CD4-positive, alpha-beta T cell treated with Interleukin-15 for 4 hours (primary cell): ENCODE measurements around the gene ESPNL.
A peak's percentile ranks its signal among the peaks of the same experiment; 100 is the strongest.
"Not testable (repeated sequence)": the region's sequence is repeated elsewhere in the genome, so short reads cannot be mapped to it uniquely, and the experiment has no call there.

Experiments used
- DNase-seq: peaks from one replicate; pipeline ENCODE4 v3.0.0-alpha.2; 2020; ENCODE audit warnings: low spot score

Gene ESPNL, protein sequence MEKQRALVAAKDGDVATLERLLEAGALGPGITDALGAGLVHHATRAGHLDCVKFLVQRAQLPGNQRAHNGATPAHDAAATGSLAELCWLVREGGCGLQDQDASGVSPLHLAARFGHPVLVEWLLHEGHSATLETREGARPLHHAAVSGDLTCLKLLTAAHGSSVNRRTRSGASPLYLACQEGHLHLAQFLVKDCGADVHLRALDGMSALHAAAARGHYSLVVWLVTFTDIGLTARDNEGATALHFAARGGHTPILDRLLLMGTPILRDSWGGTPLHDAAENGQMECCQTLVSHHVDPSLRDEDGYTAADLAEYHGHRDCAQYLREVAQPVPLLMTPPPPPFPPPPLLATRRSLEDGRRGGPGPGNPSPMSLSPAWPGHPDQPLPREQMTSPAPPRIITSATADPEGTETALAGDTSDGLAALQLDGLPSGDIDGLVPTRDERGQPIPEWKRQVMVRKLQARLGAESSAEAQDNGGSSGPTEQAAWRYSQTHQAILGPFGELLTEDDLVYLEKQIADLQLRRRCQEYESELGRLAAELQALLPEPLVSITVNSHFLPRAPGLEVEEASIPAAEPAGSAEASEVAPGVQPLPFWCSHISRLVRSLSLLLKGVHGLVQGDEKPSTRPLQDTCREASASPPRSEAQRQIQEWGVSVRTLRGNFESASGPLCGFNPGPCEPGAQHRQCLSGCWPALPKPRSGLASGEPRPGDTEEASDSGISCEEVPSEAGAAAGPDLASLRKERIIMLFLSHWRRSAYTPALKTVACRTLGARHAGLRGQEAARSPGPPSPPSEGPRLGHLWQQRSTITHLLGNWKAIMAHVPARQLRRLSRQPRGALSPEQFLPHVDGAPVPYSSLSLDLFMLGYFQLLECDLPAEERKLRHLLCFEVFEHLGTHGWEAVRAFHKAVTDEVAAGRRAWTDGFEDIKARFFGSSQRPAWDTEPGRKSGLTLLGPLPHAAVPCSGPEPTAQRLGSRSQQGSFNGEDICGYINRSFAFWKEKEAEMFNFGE

DNA sequence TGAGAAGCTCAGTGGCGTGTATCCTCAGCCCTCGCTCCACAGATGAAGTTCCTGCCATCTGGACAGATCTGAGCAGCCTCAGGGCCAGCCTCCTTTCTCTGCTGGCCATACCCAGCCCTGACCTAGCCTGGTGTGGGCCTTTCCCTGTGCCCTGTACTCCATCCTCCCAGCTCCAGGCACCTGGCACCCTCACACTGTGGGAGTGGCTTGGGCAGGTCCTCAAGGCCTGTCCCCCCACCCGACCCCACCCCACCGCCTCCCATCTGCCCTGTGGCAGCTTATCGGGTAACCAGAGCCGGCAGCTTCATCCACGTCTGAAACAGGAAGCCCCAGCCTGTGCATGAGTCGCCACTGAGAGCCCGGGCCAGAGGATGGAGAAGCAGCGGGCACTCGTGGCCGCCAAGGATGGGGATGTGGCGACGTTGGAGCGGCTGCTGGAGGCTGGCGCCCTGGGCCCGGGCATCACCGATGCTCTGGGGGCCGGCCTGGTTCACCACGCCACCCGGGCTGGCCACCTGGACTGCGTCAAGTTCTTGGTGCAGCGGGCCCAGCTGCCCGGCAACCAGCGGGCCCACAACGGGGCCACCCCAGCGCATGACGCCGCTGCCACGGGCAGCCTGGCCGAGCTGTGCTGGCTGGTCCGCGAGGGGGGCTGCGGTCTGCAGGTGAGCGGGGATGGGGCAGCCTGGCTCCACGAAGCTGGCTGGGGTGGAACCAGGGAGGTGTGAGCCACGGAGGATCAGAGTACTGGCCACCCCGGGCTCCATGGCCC is at the start of gene ESPNL:
TSS of gene ESPNL (plus strand) at position 292 of the 772 bp plus-strand sequence. CDS start at position 372, 80 bp downstream.
- no peak for DNase-seq

DNA sequence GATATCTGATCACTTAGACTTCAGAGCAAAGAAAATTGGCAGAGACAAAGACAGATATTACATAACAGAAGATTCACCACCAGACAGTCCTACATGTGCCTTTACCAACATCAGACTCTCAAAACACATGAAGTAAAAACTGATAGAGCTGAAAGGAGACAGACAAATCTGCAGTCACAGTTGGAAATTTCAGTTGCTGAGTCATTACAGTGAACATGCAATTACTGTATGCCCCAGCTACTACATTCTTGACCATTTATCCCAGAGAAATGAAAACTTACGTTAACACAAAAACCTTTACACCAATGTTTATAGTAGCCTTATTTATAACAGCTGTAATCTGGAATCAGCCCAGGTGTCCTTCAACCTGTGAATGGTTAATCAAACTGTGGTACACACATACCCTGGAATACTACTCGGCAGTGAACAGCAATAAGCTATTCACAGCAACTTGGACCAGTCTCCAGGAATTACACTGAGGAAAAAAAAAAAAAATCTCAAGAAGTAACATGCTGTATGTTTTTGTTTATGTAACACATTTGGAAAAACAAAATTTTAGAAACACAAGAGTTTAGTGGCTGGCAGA is 46.9 kb upstream of the ESPNL start:
- no peak for DNase-seq

DNA sequence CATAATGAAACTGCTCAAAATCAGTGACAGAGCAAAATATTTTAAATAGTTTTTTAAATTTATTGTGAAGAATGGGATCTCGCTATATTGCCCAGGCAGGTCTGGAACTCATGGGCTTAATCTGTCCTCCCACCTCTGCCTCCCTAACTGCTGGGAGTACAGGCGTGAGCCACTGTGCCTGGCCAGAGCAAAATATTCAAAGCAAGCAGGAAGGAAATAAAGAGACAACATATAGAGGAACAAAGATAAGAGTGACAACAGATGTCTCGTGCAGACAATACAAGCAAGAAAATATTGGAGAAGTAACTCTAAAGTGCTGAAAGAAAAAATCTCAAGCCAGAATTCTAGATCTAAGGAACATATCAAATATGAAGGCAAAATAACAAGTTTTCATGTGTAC is 44.3 kb upstream of the ESPNL start:
- DNase-seq: no peak

DNA sequence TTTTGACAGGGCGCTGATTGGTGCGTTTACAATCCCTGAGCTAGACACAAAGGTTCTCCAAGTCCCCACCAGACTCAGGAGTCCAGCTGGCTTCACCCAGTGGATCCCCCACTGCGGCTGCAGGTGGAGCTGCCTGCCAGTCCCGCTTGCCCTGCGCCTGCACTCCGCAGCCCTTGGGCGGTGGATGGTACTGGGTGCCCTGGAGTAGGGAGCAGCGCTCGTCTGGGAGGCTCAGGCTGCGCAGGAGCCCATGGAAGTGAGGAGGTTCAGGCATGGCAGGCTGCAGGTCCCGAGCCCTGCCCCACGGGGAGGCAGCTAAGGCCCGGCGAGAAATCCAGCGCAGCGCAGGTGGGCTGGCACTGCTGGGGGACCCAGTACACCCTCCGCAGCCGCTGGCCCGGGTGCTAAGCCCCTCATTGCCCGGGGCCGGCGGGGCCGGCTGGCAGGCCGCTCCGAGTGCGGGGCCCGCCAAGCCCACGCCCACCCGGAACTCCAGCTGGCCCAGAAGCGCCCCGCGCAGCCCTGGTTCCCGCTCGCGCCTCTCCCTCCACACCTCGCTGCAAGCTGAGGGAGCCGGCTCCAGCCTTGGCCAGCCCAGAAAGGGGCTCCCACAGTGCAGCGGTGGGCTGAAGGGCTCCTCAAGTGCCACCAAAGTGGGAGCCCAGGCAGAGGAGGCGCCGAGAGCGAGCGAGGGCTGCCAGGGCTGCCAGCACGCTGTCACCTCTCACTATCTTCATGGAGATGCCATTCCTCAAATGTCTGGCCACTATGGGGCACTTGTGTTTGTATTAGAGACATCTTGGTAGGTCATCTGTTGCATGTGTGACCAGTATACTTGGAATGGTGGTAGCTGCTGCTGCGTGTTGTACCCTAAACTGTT is 42.2 kb upstream of the ESPNL start:
- DNase-seq: not testable (repeated sequence)

DNA sequence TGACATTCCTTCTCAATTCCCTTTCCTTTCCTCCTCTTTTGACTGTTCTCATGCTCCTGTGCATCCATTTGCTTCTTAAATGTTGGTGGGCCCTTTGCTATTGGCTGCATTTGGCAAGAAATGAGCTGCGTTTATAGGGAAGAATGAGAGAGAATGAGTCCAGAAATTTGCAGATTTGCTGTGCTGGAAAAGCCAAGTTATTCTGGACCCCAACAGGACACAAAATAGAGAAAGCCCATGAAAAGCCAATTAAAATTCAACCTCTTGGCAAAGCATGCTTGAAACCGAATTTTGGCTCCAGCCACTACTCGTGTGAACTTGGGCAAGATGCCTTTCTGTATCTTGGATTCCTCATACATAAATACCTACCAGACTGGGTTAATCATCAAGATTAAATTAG is 40.6 kb upstream of the ESPNL start:
- no peak for DNase-seq

DNA sequence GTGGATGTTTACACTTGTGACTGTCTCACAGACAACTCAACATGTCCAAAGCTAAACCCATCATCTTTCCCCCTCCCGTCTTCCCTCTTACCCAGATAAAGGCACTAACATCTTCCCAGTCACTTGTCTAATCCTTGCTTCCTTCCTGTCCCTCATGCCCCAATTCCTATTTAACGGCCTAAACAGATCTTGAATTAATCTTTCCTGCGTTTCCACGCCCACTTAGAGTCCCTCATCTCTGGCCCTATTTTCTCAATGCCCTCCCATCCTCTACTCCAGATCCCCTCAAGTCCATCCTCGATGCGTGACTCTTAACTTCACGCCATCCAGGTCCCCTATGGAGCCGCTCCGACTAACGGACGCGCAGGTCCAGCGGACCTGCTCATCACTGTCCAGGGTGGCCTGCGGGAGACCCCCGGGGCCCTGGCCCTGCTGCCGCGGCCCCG is 40.0 kb upstream of the ESPNL start:
- no peak for DNase-seq

DNA sequence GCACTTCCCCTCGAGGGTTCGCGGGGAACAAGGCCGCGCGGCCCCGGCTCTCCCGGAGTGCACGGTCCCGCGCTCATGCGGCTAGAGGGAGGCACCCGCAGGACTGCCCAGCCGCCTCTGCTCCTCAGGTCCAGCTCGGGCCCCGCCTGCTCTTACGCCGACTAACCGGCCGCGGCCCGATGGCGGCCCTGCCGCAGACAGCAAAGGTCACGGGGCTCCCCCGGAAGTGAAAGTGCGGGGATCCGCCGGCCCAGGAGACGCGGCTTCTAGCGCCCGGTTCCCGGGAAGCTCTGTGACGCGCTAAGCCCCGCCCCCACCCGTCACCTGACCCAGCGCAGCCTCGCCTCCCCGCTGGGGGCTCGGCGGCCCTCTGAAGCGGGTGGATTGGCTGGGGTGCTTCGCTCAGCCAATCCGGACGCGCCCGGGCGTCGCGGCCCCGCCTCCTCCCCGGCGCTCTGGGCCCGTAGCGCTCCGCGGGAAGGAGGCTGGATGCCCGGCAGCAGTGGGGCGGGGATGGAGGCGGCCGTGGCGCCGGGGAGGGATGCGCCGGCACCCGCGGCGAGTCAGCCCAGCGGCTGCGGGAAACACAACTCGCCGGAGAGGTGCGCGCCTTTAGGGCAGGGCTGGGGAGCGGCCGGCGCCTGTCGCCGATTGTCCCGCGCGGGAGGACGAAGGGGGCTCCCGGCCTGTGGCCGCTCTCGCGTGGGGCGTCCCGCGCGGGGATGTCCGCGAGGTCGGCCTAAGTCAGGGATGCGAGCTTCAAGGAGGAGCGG is 39.4 kb upstream of the ESPNL start, which contains the start of gene SCLY:
TSS of gene SCLY (plus strand) at position 460 of the 773 bp plus-strand sequence. CDS start at position 514, 54 bp downstream.
- DNase-seq: peak; percentile 96

DNA sequence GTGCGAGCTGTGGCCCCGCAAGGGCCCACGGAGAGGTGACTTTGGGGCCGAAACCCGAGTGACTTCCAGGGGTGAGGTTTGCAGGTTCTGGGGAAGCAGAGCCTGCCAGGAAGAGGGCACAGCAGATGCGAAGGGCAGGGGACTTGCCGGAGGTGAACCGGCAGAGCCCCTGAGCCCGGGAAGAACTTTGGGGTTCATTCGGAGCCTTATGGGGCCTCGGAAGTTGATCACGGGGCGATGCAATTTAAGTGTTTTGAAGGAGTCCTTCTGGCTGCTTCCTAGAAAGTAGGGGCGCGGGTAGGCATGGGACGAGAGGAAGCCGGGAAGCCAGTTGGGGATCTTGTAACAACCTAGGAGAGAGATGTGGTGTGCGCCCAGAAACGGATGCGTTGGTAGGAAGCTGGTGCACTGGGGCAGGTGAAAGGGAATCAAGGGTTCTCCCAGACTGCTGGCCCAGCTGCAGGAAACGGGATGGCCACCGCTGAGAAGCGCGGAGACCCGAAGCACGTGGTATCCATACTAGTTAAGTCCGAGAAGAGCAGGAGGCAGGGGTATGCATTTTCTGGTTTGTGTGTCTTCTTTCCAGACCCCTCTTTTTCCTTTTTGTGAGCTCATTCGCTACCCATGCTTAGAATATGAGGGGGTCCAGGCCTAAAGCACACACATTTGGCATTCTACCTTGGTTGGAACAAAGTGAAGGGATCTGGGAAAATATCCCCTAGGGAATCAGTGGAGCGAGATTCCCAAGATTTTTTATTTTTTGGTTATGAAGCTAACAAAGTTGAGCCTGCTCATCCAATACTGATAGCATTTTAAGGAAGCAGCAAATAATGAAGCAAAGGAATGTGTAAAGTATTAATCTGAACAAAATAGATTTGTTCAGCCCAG is 38.6 kb upstream of the ESPNL start:
- no peak for DNase-seq

DNA sequence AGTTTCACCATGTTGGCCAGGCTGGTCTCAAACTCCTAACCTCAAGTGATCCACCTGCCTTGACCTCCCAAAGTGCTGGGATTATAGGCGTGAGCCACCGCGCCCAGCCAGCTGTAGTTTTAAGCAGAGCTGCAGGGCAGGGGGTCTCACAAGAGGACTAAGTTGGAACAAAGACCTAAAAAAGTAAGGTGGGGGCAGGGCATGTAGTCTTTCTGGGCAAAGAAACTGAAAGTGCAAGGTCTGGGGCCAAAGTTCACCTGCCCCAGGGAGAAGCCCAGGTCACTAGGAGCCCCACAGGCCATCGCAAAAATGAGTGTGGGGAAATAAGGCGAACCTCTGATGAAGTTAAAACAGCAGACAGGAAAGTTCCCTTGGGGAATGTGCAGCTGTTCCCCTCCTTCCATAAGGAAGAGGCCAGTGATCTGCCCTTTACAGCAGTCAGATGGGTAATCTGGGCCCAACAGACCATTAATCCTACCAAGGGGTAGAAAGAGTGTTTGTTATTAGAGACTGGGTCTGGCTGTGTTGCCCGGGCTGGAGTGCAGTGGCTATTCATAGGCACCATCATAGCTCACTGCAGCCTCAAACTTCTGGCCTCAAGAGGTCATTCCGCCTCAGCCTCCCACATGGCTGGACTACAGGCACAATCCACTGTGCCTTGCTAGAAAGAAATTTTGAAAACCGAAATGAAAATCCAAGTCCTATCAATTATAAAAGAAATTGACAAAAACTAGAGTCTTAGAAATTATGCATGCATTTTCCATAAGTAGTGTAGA is 36.5 kb upstream of the ESPNL start:
- no peak for DNase-seq

DNA sequence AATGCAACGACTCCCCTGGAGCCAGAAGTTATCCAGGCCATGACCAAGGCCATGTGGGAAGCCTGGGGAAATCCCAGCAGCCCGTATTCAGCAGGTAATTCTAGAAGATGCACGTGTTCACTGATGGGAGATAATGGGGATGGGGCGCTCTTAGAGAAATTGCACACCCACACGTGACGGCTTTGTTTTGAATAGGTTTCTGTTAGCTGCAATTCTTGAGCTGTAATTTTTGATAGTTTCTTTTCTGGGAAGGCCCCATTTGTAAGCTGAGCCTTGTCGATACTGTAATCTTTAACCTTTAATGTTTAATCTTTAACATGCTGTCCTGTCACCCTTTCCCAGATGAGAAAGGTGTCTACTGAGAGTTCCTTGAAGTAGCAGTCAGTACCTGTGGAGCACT is 35.8 kb upstream of the ESPNL start:
- DNase-seq: no peak

DNA sequence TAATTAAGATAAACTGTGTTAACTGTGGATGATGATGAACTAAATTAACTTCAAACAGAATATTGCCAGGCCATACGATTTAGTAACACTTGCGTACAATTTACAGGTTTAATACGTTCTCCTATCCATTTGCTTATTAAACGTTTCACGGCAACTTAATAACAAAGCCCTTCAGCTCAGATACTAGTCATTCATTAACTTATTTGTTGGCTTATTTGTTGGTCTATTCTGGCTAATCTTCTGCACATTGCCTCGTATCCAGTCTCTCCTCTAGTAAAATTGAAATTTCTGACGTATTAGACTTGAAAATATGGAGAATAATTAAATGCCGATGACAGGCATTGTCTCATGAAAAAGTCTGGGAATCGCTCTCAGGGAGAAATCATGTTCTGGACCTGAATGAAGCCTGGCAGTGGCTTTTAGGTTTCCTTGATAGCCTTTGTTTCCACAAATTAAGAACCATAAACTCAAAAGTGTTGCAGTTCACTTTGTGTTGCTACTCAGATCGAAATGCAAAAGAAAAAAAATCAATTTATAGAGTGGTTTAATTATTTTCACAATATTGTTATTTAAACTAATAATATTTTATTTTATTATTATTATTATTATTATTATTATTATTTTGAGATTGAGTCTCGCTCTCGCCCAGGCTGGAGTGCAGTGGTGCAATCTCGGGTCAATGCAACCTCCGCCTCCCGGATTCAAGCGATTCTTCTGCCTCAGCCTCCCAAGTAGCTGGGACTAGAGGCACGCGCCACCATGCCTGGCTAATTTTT is 34.9 kb upstream of the ESPNL start:
- DNase-seq: no peak

DNA sequence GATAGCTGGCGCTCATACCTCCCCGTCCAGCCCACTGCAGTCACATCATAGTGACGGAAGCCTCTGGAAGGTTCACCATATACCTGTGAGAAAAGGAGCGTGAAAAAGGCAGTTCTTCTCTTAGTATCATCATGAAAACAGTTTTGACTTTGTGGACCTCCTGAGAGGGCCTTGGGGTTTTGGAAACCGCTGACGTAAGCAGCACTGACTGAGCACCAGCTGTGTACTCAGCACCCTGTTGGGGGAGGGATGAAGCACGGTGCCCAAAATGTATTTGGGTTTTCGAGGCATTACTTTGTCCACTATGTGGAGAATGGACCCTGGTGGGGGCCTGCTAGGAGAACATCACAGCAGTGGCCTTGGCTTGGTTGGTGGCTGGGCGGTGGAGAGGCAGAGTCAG is 33.9 kb upstream of the ESPNL start:
- no peak for DNase-seq

DNA sequence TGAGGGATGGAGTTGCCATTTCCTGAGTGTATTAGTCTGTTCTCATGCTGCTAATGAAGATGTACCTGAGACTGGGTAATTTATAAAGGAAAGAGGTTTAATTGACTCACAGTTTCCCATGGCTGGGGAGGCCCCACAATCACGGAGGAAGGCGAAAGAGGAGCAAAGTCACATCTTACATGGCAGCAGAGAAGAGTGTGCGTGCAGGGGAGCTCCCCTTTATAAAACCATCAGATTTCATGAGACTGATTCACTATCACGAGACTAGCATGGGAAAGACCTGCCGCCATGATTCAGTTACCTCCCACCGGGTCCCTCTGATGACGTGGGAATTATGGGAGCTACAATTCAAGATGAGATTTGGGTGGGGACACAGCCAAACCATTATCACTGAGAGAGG is 33.4 kb upstream of the ESPNL start:
- not testable (repeated sequence) for DNase-seq

DNA sequence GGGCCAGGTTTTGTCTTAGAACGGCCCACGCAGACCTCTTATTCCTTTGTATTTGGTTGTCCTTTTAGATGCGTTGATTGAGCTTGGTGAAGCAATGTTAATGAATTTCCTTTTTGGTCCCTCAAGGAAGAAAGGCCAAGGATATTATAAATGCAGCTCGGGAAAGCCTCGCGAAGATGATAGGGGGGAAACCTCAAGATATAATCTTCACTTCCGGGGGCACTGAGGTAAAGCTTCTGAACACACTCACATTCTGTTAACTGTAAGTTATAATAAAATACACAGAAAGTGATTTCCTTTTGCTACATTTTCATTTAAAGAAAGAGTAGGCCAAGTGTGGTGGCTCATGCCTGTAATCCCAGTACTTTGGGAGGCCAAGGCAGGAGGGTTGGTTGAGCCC is 32.2 kb upstream of the ESPNL start:
- no peak for DNase-seq

DNA sequence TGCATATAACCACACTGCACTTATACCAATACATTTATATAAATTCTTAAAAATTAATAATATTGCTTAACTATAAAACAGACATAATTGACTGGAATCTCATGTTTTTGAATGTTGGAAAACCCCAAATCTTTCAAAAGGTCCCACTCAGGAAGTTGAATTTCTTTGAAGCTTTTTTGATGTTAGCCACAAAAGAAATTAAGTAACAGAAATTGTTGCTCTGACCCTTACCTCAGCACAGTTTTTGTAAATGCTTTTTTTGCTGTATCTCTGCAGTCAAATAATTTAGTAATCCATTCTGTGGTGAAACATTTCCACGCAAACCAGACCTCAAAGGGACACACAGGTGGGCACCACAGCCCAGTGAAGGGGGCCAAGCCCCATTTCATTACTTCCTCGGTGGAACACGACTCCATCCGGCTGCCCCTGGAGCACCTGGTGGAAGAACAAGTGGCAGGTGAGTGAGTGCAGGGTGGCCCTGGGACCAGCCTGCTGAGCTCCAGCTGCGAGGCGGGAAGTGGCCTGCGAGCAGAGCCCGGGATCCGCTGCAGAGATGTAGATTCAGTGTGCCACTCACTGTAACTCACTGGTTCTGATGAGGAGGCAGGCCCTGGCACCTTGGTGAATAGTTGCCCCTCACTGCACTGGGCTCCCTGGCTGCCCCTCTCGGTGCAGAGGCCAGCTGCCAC is 31.0 kb upstream of the ESPNL start:
- peak; percentile 19 for DNase-seq

DNA sequence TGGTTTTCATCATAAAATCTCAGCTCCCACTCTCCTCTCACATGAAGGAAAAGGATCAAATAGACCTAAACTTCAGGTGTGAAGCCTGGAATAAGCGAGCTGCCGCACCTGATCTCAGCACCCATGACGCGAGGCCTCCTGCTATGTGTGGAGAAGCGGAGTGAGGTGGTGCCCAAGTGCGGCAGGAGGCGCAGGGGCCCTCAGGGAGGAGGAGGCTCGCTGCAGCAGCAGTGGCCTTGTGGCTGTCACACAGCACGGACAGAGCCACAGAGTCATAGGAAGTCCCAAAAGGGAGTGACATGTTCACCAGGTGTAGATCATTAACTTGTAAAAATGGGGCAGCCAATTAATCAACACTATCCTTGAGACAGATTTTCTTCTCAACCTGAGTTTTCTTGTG is 30.3 kb upstream of the ESPNL start:
- DNase-seq: no peak
